Measurements from ENCODE around the gene DAD1. TPM values are rescaled to one million over a fixed set of nuclear protein-coding genes. Genes with fewer than 3 reads are reported as not detected.
A peak's percentile ranks its signal among the peaks of the same experiment; 100 is the strongest.

Gene DAD1
- total RNA-seq, 1 donor from 2014 or later: 140 TPM

DNA sequence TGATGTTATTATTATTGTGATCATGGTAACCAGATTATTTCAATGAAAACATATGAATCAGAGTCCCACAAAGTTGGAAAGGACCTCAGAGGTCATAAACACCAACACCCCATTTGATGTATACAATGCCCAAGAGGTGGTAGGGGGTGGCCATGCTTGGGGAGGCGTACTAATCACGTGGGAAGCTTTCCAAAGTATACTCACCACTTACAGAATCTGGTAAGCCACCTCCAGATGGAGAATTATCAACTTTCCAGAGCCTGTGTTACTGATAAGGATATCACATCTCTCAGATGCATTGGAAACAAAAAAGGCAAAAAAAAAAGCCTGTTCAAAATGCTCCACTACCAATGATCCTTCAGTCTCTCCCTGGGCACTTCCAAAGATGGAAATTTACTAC lies 8.4 kb downstream of the DAD1 start:
- Mint-ChIP-seq H3K4me1 (peaks cover 8% of the 10 kb centered on the region), H3K4me3 (no peak overlapping the region), H3K27me3 (ENCODE audit: low read depth) (no peaks in the 10 kb centered on the region), H3K27ac (no peak overlapping the region), H3K36me3 (peaks cover 6% of the 10 kb centered on the region), H3K9me3 (no peaks in the 10 kb centered on the region)
- TF ChIP-seq, protein P1, sequence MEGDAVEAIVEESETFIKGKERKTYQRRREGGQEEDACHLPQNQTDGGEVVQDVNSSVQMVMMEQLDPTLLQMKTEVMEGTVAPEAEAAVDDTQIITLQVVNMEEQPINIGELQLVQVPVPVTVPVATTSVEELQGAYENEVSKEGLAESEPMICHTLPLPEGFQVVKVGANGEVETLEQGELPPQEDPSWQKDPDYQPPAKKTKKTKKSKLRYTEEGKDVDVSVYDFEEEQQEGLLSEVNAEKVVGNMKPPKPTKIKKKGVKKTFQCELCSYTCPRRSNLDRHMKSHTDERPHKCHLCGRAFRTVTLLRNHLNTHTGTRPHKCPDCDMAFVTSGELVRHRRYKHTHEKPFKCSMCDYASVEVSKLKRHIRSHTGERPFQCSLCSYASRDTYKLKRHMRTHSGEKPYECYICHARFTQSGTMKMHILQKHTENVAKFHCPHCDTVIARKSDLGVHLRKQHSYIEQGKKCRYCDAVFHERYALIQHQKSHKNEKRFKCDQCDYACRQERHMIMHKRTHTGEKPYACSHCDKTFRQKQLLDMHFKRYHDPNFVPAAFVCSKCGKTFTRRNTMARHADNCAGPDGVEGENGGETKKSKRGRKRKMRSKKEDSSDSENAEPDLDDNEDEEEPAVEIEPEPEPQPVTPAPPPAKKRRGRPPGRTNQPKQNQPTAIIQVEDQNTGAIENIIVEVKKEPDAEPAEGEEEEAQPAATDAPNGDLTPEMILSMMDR (IDR thresholded peaks at IDR 0.05; ENCODE audit: unreplicated experiment): no peak
- DNase-seq (ENCODE audit: low spot score in 2 of 2, unreplicated experiment in 2 of 2): no peak

- H3K27ac Mint-ChIP-seq: no peak overlapping the region
- H3K4me1 Mint-ChIP-seq: peaks cover 4% of the 10 kb centered on the region
- H3K36me3 Mint-ChIP-seq: peaks cover 7% of the 10 kb centered on the region
- TF ChIP-seq, protein P1 (IDR thresholded peaks at IDR 0.05; ENCODE audit: unreplicated experiment): no peak
- no peak for DNase-seq (ENCODE audit: low spot score in 2 of 2, unreplicated experiment in 2 of 2)
- no peak overlapping the region for H3K4me3 Mint-ChIP-seq
- H3K27me3 Mint-ChIP-seq (ENCODE audit: low read depth): no peaks in the 10 kb centered on the region
- no peaks in the 10 kb centered on the region for H3K9me3 Mint-ChIP-seq
Observed at GRCh38 chr14:22579881-22580280, 9.1 kb downstream of the DAD1 start.

DNA sequence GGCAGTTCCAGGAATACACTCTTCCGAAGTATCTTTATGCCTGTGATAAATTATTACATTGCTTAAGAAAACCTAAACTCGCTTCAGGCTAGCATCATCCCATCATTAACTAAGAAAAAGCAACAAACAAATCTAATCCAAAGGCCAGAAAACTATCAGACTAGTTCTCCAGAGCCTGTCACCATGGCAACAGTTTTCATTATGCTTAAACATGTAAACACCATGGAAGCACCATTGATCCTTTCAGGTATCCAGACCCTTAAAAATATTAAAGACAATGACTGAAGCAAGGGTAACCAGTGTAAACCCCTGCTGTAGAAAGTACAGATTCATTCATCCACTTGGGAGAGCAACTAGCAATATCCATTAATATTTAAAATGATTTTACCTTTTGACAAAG lies 9.8 kb downstream of the DAD1 start:
- Mint-ChIP-seq H3K36me3 (peaks cover 13% of the 10 kb centered on the region), H3K9me3 (no peaks in the 10 kb centered on the region), H3K27me3 (ENCODE audit: low read depth) (no peaks in the 10 kb centered on the region), H3K27ac (peak overlapping the region; percentile 60), H3K4me1 (no peaks in the 10 kb centered on the region), H3K4me3 (no peak overlapping the region)
- DNase-seq (ENCODE audit: low spot score in 2 of 2, unreplicated experiment in 2 of 2): no peak
- TF ChIP-seq, protein P1 (IDR thresholded peaks at IDR 0.05; ENCODE audit: unreplicated experiment): no peak

- no peak overlapping the region for H3K4me3 Mint-ChIP-seq
- H3K27me3 Mint-ChIP-seq (ENCODE audit: low read depth): no peaks in the 10 kb centered on the region
- peak overlapping the region; percentile 32 for H3K27ac Mint-ChIP-seq
- TF ChIP-seq, protein P1 (IDR thresholded peaks at IDR 0.05; ENCODE audit: unreplicated experiment): no peak
- peaks cover 3% of the 10 kb centered on the region for H3K4me1 Mint-ChIP-seq
- no peak for DNase-seq (ENCODE audit: low spot score in 2 of 2, unreplicated experiment in 2 of 2)
- peaks cover 29% of the 10 kb centered on the region for H3K36me3 Mint-ChIP-seq
- H3K9me3 Mint-ChIP-seq: no peaks in the 10 kb centered on the region
Observed at GRCh38 chr14:22577334-22577908, 11.6 kb downstream of the DAD1 start.

DNA sequence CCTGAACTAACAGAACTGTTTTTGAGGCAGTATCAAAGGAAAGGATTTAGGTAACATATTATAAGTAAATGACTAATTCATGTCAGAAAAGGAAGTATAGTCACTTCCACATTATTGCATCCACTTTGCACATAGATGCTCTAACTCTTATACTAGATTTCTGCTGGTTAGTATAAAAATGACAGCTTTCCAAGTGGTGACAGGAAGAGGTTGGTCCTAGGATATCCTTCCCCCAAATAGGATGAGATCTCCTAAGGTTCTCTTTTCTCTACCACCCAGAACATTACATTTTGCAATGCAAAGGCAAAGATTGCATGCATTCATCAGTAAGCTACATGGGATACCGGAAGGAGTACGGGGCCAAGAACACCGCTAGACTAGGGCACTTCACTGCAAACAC lies 15.2 kb downstream of the DAD1 start:
- no peak for DNase-seq (ENCODE audit: low spot score in 2 of 2, unreplicated experiment in 2 of 2)
- H3K4me1 Mint-ChIP-seq: peaks cover 11% of the 10 kb centered on the region
- peak overlapping the region; percentile 22 for H3K27ac Mint-ChIP-seq
- TF ChIP-seq, protein P1 (IDR thresholded peaks at IDR 0.05; ENCODE audit: unreplicated experiment): no peak
- no peak overlapping the region for H3K4me3 Mint-ChIP-seq
- no peaks in the 10 kb centered on the region for H3K9me3 Mint-ChIP-seq
- no peaks in the 10 kb centered on the region for H3K27me3 Mint-ChIP-seq (ENCODE audit: low read depth)
- peaks cover 38% of the 10 kb centered on the region for H3K36me3 Mint-ChIP-seq

All from mesothelial cell of epicardium (in vitro differentiated cells).